GM19463 (cell line): Measurements from ENCODE around the gene OR6B2.

Experiments
- ATAC-seq: cut with Tn5 transposase; IDR thresholded peaks from one replicate; pipeline ENCODE4 v1.9.1; 2021; ENCODE audit warnings: mild to moderate bottlenecking, moderate library complexity; ENCODE audit not compliant: unreplicated experiment

OR6B2 gene

GRCh38 chr2:239983004-239983778, 47.0 kb downstream of the OR6B2 start:
- no peak for ATAC-seq
